A204.1 (cell line): ENCODE results near the gene MAK.
A peak's percentile ranks its signal among the peaks of the same experiment; 100 is the strongest.
"Not testable (repeated sequence)": the region's sequence is repeated elsewhere in the genome, so short reads cannot be mapped to it uniquely, and the experiment has no call there.

Source experiments
- FAIRE-seq: peaks from 2 replicates; lab custom pipeline; 2012; peaks lifted over from hg19 to GRCh38; lab: Jason Lieb, UNC

MAK gene

GRCh38 chr6:10778230-10778629 lies 60.1 kb downstream of the MAK start:
- FAIRE-seq = no peak

- FAIRE-seq = no peak
Observed at GRCh38 chr6:10771371-10771894, 66.9 kb downstream of the MAK start.

GRCh38 chr6:10769419-10769818 lies 68.9 kb downstream of the MAK start:
- FAIRE-seq = no peak

- no peak for FAIRE-seq
Observed at GRCh38 chr6:10763006-10763405, 75.3 kb downstream of the MAK start.

- no peak for FAIRE-seq
Observed at GRCh38 chr6:10759884-10760329, 78.4 kb downstream of the MAK start.

- no peak for FAIRE-seq
Observed at GRCh38 chr6:10759312-10759839, 79.0 kb downstream of the MAK start.

GRCh38 chr6:10756085-10756484 lies 82.3 kb downstream of the MAK start:
- FAIRE-seq = no peak

GRCh38 chr6:10751757-10752156 lies 86.6 kb downstream of the MAK start:
- not testable (repeated sequence) for FAIRE-seq

- FAIRE-seq = not testable (repeated sequence)
Observed at GRCh38 chr6:10750568-10750967, 87.8 kb downstream of the MAK start.

GRCh38 chr6:10749734-10750133 lies 88.6 kb downstream of the MAK start:
- no peak for FAIRE-seq

GRCh38 chr6:10747251-10747972 lies 90.9 kb downstream of the MAK start, which contains the start of gene TMEM14B:
Gene TMEM14B (plus strand): TSS chr6:10747805. CDS start chr6:10749246, 1,441 bp downstream.
- peak; percentile 52 for FAIRE-seq

GRCh38 chr6:10746915-10747250 lies 91.5 kb downstream of the MAK start:
- FAIRE-seq = no peak

- FAIRE-seq = no peak
Observed at GRCh38 chr6:10745116-10745515, 93.2 kb downstream of the MAK start.

- no peak for FAIRE-seq
Observed at GRCh38 chr6:10743515-10743914, 94.8 kb downstream of the MAK start.

GRCh38 chr6:10742251-10742650 lies 96.1 kb downstream of the MAK start:
- FAIRE-seq = no peak

GRCh38 chr6:10741643-10742042 lies 96.7 kb downstream of the MAK start:
- not testable (repeated sequence) for FAIRE-seq

- FAIRE-seq = no peak
Observed at GRCh38 chr6:10740061-10740460, 98.3 kb downstream of the MAK start.

GRCh38 chr6:10736731-10737130 lies 101.6 kb downstream of the MAK start:
- no peak for FAIRE-seq

- FAIRE-seq = no peak
Observed at GRCh38 chr6:10733863-10734262, 104.5 kb downstream of the MAK start.

GRCh38 chr6:10733151-10733715 lies 105.1 kb downstream of the MAK start:
- FAIRE-seq = no peak

GRCh38 chr6:10730254-10730653 lies 108.1 kb downstream of the MAK start:
- no peak for FAIRE-seq

GRCh38 chr6:10725716-10726115 lies 112.6 kb downstream of the MAK start:
- FAIRE-seq = no peak

GRCh38 chr6:10725044-10725443 lies 113.3 kb downstream of the MAK start:
- no peak for FAIRE-seq

GRCh38 chr6:10723567-10723881 lies 114.8 kb downstream of the MAK start:
- no peak for FAIRE-seq
